NCI-H2227 (cell line): Measurements from ENCODE around the gene KRT76.
"Not testable (repeated sequence)": the region's sequence is repeated elsewhere in the genome, so short reads cannot be mapped to it uniquely, and the experiment has no call there.

ENCODE experiments used
- DNase-seq: peaks from one replicate; lab custom pipeline; 2025; ENCODE audit not compliant: unreplicated experiment; lab: John Stamatoyannopoulos, UW

The KRT76 gene

DNA sequence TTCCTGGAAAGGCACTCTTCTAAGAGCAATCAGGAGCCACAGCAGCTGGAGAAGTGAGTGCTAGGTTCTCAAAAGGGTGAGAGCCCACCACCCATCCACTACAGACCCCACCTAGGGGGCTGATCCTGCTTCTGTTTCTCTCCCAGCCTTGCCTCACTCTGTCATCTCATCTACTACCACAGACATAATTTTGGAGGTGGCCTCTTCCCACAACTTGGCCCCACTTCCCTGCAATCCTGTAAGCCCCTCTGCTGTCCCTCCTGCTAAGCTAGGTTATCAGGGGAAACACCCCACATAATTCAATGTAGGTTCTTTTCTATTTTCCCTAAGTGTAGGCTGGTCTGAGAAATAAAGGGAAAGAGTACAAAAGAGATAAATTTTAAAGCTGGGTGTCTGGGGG lies 16.5 kb downstream of the KRT76 start:
- no peak for DNase-seq

DNA sequence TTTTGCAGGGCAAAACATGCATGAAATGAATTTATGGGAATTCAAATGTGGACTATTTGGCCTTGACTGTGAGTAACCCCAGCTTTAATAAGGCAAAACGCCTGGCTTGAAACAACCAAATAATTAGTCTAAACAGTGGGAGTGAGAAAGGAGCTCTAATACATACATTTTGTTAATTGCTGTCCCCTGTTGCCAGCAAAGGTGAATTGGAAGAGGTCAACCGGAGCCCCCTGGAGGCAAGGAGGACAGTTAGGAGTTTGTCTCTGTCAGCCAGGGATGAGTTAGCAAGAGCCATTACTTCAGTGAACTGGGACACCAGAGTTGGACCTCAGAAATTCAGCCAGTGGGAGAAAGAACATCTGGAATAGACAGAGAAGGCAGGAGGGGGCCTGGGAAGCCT lies 17.4 kb downstream of the KRT76 start:
- no peak for DNase-seq

DNA sequence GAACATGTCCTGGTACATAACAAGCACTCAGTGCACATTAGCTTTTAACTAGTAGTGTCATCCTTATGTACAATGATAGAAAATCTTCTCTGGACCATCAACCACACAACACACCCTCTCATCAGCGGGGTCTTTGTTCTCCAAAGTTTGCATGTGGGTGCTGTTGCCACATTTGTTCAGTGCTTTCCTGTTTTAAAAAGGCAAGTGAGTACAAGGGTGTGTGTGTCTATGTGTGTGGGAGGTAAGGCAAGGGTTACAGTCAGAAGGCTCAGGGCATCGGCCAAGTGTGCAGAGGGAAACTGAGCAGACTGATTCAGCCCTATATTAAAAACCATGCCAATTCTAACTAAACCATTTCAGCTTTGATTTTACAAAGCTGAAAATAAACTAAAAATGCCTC lies 17.9 kb downstream of the KRT76 start:
- no peak for DNase-seq

DNA sequence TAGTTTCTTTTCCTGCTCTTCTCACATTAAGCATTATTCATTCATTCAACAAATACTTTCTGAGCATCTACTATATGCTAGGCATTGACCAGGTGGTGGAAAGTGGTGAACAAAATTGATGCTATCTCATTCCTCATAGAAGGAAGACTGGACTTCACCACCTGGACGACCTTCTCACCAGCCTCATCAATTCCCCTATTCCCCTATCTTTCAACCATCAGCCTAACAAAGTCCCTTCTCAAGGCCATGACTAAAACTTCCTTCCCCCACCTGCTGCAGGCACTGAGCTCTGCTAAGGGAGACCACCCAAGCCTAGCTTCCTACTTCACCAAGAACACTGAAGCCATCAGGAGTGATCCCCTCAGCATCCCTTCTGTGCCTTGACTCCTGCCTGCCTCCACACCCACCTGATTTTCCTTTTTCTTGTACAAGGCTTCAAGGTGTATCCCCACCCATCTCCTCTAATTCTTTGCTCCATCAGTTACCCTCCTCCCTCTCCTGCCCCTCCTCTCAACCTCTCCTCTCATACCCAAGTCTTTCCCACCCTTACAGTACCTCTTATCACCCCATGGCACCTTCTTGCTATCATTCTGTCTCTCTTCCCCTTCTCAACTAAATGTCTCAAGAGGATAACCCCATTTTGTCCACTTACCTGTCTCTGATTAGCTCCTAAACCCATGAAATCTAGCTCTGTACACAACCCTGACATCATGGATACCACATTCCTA lies 19.5 kb downstream of the KRT76 start:
- DNase-seq = no peak

DNA sequence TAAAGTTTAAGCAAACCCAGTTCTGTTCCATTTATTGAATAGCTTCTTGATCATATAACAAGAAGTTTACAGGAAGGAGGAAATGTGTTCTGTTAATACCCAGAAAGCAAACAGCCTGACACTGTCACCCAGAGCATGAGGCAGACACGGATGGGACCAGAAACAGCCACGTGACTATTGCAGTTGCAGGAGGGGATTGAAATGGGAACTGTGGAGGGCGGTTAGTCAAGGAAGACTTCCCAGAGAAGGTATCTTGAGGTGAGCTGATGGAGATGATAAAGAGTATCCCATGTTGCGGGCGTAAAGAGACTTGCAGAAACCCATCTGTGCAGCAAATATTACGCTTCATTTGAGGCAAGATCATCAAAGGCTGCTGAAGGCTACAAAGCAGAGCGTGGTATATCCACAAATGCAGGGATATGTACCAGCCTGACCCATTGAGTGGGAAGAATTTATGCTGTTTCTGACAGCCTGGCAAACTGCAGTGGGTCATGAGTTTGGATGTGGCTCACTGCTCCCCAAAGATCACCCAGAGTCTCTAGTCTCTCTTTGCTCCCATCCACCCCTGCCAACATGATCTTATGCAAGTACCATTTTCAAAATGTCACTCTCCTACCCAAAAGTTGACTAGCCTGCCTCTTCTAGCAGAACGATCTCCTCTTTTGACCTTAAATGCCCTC lies 20.7 kb downstream of the KRT76 start:
- no peak for DNase-seq

DNA sequence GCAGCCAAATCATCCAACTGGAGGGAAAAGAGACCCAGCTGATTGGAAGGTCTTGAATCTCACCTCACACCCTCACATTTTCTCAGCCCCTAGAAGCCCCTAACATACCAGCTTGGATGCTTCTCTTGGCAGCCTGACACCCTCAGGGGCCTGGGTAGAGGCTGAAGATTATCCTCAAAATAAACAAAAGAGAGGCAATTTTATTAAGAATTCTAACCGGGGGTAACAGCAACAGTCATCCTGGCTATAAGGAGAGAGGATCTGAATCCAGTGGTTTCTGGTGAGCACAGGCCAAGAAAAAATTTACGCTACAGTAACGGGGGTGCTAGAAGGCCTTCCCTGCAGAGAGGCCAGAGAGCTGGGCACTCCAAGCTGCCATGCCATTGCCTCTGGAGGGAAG lies 21.6 kb downstream of the KRT76 start:
- DNase-seq = no peak

DNA sequence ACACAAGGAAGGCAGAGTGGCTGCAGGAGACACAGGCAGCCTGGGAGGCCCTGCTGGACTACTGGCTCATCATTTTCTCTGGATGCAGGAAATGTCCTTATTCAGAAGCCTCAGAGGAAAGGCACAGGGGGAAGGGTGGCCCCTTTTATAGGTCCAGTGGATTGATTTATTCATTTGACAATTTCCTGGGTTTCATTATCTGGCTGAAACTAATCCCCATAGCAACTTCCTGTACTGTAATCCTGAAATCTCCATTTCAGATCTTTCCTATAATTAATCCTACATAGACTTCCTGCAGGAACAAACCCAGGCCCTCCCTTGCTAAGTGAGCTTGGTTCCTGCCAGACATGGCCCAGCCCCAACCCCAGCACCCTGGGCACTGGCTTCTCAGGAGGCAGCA lies 23.0 kb downstream of the KRT76 start:
- DNase-seq = no peak

DNA sequence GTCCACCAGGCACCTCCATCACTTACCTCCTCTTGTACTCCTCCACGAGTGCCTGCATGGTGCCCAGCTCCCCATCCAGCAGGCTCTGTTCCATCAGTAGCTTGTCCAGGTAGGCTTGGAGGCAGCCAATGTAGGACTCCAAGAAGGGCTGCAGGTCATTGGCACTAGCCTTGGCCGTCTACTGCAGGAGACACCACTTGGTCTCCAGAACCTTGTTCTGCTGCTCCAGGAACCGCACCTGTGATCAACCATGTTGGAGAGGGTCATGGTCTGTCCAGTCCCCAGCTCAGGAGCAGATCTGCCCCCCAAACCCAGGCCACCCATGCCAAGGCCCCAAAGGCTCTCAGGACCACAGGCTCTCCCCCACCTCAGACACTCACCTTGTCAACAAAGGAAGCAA lies 23.9 kb downstream of the KRT76 start:
- DNase-seq = no peak

DNA sequence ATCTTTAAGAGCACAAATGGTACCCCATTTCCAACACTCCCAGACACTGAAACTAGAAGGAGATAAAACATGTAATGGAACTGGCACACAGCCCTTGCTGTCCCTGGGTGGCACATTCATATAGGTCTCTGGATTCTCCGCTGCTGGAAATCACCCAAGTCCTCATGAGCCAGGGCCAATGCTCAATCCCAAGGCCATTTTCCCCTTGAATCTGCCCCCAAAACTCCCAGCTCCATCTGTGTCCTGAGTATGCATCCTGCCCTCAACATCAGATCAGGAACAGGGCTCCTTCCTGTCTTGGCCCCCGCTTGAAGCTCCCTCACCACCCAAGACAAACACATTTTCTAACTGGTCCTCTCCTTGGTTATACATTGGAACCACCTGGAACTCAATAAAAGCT lies 24.6 kb downstream of the KRT76 start:
- DNase-seq = no peak

DNA sequence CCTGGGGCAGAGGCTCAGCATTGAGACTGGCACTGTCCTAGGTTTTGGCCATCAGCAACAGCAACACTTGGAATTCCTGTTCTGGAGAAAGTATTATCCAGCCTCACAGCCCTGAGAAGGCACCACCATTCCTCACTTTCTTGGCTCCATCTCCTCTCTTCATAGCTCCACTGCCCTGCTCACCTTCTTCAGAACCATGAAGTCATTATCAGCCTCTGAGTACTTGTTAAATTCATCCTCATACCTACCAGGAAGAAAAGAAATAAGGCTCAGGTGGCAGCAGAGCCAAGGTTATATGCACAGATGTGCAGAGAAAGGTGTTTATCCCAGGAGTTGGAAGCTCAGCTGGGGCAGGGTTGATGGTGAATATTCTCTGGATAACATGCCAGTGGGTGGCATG lies 25.4 kb downstream of the KRT76 start:
- no peak for DNase-seq

DNA sequence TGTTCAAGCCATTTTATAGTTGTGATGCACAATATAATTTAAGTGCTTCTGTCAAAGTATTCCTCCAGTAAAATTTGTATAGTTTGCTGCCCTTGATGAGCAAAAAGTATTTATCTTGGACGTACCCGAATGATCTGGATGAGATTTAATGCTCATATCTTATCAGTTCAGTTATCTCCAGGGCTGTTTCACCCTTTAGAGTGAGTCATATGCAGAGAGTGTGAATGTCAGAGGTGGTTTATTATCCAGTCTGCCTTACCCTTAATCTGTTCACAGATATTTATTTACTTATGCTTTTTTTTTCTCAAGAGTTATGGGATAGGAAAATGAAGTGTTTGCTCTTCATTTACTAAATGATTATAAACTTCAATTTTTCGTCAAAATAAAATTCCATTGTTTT lies 26.6 kb downstream of the KRT76 start:
- DNase-seq = not testable (repeated sequence)

DNA sequence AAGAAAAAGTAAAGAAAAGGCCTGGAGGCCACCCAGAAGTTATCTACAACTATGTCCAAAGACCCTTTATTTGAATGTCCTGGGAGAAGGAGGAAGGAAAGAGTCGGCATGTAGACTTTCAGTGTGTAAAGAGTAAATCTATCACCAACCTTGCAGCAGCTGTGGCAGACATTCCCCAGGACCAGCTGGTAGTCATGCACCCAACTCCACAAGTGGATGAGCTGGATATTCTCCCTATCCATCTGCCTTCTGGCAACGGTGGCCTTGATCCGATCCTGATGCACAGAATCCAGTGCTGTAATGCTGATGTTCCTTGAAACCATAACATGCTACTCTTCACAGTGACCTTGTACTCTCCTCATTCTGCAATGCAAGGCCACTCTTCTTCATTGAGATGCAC lies 27.3 kb downstream of the KRT76 start:
- no peak for DNase-seq

DNA sequence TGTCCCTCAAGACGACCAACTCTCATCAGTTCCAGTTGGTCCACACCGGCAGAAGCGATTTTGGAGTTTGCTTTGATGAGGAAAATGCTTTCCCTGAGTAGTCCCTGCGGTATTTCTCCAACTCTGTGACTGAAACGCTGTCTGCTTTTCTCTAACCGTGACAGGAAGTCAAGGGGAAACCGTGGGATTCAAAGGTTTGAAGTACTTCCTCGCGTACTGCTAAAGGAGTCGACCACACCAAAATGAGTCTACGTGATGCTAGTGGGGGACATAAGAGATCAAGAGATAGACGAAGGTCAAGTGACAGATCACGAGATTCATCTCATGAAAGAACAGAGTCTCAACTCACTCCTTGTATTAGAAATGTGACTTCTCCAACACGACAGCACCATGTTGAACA lies 28.6 kb downstream of the KRT76 start:
- DNase-seq = no peak

DNA sequence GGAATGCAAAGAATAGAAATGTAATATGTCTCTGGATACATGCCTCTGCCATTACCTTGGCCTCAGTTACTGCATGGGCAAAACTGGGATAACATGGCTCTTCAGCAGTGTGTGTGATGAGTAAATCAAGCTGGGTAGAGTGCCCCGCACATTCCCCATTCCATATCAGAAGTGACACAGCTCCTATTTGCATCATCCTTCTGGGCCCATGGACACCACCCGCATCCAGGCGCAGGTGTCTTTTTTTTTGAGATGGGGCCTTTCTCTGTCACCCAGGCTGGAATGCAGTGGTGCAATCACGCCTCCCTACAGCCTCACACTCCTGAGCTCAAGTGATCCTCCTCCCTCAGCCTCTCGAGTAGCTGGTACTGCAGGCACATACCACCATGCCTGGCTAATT lies 31.6 kb downstream of the KRT76 start:
- DNase-seq = no peak

DNA sequence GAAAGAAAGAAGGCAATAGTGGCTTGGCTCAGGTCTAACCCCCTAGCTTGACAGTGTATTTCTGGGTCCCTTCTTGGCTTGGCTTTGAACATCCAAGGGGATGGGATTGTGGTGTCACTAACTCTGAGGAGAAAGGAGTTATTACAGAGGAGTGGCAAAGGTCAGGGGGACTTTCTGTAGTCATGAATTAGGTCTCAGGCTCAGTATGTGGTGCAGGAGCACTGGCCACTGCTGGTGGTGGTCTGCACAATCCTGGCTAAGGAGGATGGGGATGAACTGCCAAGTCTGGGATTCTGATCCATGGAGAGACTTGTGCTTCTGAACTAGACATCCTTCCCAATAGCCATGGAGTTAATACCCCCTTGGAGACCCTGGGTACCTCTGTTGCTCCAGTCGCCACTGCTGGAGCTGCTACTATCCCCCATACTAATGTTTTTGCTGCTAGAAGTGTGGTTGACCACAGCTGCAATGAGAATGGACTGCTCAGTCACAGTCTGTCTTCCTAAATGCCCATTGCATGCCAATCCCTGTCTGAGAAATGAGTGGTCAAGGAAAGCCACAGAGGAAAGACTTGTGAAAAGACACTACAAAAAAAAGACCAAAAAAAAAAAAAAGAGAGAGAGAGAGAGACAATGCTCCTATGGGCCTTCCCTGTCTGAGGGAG lies 32.5 kb downstream of the KRT76 start:
- no peak for DNase-seq

DNA sequence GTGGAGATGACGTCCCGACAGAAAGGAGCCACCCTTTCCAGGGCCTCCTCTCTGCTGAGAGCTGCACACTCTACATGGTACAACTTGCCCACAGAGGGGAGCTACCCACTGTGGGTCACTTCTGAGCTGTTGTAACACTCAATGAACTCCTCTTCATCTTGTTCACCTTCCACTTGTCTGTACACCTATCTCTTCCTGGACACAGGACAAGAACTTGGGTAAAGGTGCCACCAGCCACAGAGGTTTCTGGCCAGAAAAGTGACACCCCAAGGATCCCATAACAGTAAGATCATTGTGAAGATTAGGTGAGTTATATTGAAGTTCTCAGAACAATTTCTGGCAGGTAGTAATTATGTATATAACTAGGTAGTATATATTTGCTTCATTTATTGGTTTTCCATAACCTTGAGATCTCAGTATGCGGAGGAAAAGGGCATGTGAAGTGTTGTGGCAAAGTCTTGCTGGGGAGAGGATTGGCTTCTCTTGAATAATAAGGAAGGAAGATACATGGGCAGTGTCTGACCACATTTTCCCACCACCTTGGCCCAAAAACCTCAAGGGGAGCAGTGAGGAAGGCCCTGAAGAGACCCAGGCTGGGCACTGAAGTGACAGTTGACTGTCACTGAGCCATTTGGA lies 34.2 kb downstream of the KRT76 start:
- DNase-seq = no peak

DNA sequence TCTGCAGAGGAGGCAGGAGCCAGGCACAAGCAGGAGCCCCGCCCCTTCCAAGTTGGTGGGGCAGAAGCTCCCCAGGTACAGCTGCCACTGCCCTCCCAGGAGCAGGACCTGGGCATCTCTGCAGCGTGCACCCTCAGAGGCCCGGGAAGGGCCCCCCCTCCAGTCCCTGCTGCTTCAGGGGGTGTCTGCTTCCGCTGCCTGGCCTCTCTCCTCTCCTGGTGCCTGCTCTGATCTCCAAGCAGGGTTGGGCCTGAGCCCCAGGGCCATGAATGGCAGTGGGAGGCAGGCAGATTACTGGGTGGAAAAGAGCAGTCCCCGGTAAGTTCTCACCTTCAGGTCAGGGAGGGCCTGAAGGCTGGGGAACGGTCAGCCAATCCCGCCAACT lies 35.0 kb downstream of the KRT76 start:
- no peak for DNase-seq

DNA sequence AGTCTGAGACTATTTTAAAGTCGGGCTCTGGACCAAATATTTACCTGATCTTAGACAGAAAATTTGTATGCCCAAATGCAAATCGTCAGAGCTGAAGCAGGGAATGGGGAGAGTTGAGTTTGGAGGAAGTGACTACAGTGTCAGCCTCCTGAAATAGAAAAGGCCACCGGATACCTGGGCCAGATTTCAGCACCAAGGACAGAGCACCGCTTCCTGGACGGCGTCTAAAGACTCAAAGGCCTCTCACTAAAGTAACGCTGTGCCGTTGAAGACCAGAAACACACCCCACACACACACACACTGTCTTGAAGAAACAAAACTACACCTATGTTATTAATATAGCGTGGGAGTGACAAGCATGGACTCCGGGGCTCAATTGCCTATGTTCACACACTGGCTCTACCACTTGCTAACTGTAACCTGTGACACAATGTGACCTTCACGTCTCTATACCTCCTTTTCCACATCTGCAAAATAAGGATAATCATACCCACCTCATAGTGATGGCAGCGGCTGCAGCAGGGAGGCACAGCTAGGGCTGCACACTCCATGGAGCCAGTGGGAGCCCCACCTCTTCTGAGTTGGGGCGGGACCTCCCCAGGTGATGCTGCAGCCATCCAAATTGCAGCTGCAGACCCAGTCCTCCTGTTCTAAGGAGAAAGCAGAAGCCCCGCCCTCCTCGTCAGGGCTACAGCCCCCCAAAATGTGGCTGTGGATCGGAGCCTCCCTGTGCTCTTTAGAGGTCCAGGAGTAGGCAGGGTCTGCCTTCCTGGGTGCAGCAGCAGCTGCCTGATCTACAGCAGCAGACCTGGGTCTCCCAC lies 35.6 kb downstream of the KRT76 start:
- DNase-seq = no peak

DNA sequence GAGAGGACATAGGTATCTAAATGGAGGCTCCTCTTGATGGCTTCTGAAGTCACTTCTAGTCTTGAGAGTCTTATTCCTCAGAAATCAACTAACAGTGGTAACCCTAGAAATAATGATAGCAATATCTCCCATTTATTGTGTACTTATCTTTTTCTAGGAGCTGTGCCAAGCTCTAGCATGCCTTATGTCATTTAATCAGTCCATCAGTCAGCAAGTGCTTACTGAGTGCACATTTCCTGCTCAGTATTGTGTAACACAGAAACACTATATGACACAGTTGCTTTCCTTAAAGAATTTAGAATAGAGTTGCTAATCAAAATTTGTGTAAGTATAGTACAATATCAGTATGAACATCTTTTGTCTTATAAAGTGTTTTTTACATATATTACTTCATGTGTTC lies 36.6 kb downstream of the KRT76 start:
- DNase-seq = no peak

DNA sequence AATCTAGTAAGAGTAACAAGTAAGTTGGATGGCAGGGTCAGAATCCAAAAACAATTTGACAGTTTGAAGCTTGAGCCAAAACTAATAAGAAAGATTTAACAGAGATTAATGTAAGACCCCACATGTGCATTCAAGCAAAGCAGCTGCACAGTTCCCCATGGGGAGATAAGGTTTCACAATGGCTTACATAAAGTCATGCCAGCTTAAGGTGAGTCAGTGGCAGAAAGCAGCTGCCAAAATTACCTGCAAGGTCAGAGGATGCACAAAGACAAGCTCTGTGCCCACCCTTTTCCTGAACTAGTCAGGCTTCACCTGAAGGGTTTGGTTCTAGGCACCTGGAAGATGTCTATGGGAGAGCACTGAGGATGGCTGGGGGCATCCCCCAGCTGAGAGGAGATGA lies 37.2 kb downstream of the KRT76 start:
- DNase-seq = no peak
